GM12891 (cell line): Measurements from ENCODE around the gene ZMYND15.
A peak's percentile ranks its signal among the peaks of the same experiment; 100 is the strongest.

Experiments used
- DNase-seq: peaks from one replicate; pipeline ENCODE4 v3.0.0; 2011; ENCODE audit warnings: low spot score; ENCODE audit not compliant: insufficient read length
- FAIRE-seq: peaks from 2 replicates; lab custom pipeline; 2011; peaks lifted over from hg19 to GRCh38; lab: Jason Lieb, UNC
- PAX5 ChIP-seq: IDR thresholded peaks from 2 replicates; pipeline ENCODE4 v1.6.1; 2011; ENCODE audit warnings: low read length, moderate library complexity, mild to moderate bottlenecking; ENCODE audit not compliant: insufficient read depth, severe bottlenecking
- POLR2A ChIP-seq: IDR thresholded peaks from 2 replicates; pipeline ENCODE4 v1.6.1; 2011; ENCODE audit warnings: low read depth, low read length, control low read depth
- POLR2AphosphoS5 ChIP-seq: IDR thresholded peaks from 2 replicates; pipeline ENCODE4 v1.6.1; 2011; ENCODE audit warnings: low read depth, low read length, control low read depth
- POU2F2 ChIP-seq: IDR thresholded peaks from 2 replicates; pipeline ENCODE4 v1.6.1; 2011; ENCODE audit warnings: low read depth, mild to moderate bottlenecking, control low read depth, low read length, moderate library complexity
- SPI1 ChIP-seq: IDR thresholded peaks from 2 replicates; pipeline ENCODE4 v1.6.1; 2011; ENCODE audit warnings: low read depth, low read length, control low read depth
- TAF1 ChIP-seq: IDR thresholded peaks from 2 replicates; pipeline ENCODE4 v1.6.1; 2011; ENCODE audit warnings: low read depth, low read length, control low read depth

ZMYND15 gene

DNA sequence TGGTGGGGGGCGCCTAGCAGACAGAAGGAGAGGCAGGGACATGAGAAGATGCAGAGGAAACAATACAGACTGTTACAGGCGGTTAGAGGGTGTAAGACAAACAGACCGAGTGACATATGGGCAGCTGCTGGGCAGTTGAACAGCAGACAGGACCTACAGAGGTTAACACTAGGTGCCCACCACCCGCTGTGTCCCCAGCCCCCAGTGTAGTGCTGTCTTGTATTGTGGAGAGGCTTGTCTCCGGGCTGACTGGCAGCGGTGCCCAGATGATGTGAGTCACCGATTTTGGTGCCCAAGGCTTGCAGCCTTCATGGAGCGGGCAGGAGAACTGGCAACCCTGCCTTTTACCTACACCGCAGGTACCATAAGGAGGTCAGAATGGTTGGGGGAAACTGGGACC lies 2.5 kb downstream of the ZMYND15 start:
- no peak for DNase-seq
- TF ChIP-seq SPI1 (no peak), POU2F2 (no peak), POLR2AphosphoS5 (no peak), POLR2A (no peak), PAX5 (no peak), TAF1 (no peak)
- no peak for FAIRE-seq

GRCh38 chr17:4742629-4743028 lies 3.0 kb downstream of the ZMYND15 start:
- TF ChIP-seq POLR2AphosphoS5 (no peak), PAX5 (no peak), POLR2A (no peak), TAF1 (no peak), SPI1 (no peak), POU2F2 (no peak)
- DNase-seq, result no peak
- no peak for FAIRE-seq

DNA sequence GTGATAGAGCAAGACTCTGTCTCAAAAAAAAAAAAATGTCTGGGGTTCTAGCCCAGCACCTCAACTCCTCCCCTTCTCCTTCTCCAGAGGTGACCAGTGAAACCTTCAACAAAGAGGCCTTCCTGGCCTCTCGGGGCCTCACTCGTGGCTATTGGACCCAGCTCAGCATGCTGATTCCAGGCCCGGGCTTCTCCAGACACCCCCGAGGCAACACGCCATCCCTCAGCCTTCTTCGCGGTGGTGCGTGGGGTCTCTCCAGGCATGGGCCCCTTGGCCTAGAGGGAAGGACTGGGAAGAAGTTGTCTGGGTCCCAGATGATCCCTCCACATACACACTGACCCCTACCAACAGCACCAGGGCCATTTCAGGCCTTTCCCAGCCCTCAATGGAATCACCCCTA lies 3.6 kb downstream of the ZMYND15 start:
- FAIRE-seq, result no peak
- no peak for TF ChIP-seq POLR2A
- no peak for TF ChIP-seq SPI1
- no peak for TF ChIP-seq PAX5
- no peak for TF ChIP-seq POLR2AphosphoS5
- TF ChIP-seq POU2F2, result no peak
- no peak for TF ChIP-seq TAF1
- no peak for DNase-seq

- FAIRE-seq (no peak), DNase-seq (no peak)
- no peak for TF ChIP-seq PAX5
- no peak for TF ChIP-seq TAF1
- no peak for TF ChIP-seq POU2F2
- TF ChIP-seq SPI1, result no peak
- no peak for TF ChIP-seq POLR2AphosphoS5
- no peak for TF ChIP-seq POLR2A
Observed at GRCh38 chr17:4743898-4744297, 4.3 kb downstream of the ZMYND15 start.

GRCh38 chr17:4744999-4745969 lies 5.7 kb downstream of the ZMYND15 start:
- TF ChIP-seq TAF1, result no peak
- no peak for TF ChIP-seq POU2F2
- no peak for TF ChIP-seq POLR2AphosphoS5
- no peak for TF ChIP-seq PAX5
- no peak for TF ChIP-seq POLR2A
- no peak for TF ChIP-seq SPI1
- DNase-seq (no peak), FAIRE-seq (no peak)

DNA sequence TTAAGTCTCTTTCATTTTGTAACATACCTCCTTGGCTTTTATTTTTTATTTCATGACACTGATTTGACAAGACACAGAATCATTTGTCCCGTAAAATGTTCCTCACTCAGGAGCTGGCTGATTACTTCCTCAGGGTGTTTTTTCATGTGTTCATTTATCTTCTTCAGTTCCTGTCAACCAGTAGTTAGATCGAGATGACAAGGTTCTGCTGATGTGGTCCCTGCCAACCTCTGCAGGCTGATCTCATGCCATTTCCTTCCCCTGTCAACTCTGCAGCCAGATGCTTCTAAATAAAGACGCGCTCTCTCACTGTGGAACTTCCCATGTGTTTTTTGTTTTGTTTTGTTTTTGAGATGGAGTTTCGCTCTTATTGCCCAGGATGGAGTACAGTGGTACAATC lies 8.2 kb downstream of the ZMYND15 start:
- TF ChIP-seq POU2F2 (no peak), POLR2A (no peak), POLR2AphosphoS5 (no peak), PAX5 (no peak)
- FAIRE-seq, result peak; percentile 48
- no peak for DNase-seq

GRCh38 chr17:4748686-4749085 lies 9.1 kb downstream of the ZMYND15 start:
- DNase-seq (no peak), FAIRE-seq (no peak)
- TF ChIP-seq POU2F2 (no peak), POLR2AphosphoS5 (no peak), SPI1 (no peak), TAF1 (no peak), POLR2A (no peak), PAX5 (no peak)

GRCh38 chr17:4750606-4751005 lies 11.0 kb downstream of the ZMYND15 start:
- FAIRE-seq (no peak), DNase-seq (no peak)
- TF ChIP-seq SPI1 (no peak), PAX5 (no peak), POU2F2 (no peak), POLR2AphosphoS5 (no peak), TAF1 (no peak)

DNA sequence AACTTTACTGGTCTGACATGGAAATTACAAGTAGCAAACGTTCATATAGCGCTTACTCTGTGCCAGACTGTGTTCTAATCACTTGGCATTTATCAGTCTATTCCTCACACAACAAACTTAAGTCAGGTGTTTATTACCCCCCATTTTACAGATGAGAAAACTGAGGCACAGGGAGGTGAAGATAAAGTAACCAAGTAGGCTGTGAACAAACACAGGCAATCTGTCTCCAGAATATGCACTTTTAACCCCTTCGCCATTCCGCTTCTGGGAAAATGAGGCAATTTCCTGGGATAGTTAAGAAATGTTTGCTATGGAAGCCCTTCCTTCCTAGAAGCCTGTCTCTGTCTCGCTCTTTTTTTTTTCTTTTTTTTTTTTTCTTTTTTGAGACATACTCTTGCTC lies 12.3 kb downstream of the ZMYND15 start:
- no peak for FAIRE-seq
- DNase-seq, result no peak
- TF ChIP-seq SPI1 (no peak), PAX5 (no peak), TAF1 (no peak), POU2F2 (no peak), POLR2A (no peak), POLR2AphosphoS5 (no peak)
